GM19328 (cell line): Measurements from ENCODE around the gene FAM124B.

Experiments used
- ATAC-seq: cut with Tn5 transposase; IDR thresholded peaks from one replicate; pipeline ENCODE4 v1.9.1; 2021; ENCODE audit warnings: mild to moderate bottlenecking, moderate library complexity; ENCODE audit not compliant: unreplicated experiment

FAM124B gene

DNA sequence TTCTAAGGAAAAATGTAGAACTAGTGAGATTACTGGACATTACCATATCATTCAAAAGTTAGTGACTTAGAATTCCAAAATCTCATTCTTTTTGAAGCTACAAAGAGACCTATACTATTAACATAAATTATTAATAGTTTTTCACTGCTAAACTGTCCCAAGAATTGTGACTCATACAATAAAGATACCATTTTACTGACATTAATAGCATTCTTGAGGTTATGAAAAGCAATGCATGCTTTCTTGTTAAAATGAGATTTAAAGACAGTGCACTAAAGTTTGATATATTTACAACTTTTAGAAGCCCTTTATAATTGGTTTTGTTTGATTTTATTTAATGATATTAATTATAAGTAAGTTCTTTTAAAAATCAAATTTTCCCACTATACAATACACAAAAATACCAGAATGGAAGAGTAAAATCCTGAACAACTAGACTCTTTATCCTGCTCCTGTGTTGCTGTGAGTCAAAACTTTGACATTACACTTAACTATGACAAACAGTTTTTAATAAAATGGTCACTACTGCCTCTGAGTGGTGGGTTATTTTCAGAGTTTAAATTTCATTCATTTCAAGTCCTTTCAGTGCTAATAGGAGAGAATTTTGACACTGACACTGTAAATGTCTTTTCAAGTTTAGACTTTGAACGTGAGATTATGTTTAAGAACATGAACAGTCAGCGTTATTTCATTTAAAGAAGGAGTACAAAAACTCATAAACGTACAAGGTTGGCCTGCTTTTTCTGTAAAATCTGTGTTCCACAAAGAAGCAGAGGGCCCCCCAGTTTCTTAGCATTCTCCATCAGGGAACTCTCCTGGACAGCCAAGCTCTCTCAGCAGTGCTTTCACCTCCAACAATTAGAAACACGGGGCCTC lies 54.5 kb downstream of the FAM124B start:
- ATAC-seq = no peak

DNA sequence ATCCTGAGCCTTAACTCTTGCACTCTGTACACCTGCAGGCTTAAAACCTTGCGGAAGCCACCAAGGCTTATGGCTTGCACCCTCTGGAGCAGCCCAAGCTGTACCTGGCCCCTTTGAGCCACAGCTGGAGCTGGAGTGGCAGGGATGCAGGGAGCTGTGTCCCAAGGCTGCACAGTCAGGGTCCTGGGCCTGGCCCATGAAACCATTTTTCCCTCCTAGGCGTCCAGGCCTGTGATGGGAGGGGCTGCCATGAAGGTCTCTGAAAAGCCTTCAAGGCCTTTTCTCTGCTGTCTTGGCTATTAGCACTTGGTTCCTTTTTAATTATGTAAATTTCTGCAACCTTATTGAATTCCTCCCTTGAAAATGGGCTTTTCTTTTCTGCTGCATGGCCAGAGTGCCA lies 56.4 kb downstream of the FAM124B start:
- no peak for ATAC-seq

DNA sequence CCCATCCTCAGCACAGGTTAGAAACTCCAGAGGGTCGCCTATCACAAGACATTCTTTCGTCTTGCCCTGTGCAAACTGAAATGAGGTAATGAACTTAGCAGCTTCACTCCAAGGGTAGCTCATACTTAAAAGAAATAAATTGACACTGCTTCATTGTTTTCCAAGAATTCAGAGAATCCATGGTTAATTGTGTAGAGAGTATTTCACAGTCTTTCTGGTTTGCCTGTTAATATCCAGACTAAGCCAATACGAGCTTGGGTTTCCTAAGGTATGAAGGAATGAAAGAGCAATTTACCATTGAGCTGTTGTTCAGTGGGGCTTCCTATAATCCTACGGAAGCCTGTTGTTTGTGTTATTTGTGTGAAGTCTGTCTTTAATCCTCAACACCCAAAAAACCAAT lies 58.7 kb downstream of the FAM124B start:
- ATAC-seq = no peak

DNA sequence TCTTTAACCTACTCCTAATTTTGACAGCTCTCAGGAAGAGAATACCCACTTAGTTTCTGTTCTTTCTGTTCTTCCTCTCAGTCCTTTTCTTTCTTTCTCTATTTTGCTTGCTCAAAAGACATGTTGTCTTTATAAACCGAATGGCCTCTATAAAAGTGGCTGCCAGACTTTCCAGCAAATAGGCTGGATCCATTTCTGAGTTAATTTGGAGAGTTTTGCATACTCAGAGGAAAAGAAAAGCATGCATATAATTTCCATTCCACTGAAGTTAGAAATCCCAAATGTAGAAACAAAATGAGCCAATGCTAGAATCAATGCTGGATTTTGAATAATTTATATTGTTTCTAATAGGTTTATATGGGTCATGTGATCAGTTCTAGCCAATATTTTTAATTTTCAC lies 65.9 kb downstream of the FAM124B start:
- ATAC-seq = no peak

DNA sequence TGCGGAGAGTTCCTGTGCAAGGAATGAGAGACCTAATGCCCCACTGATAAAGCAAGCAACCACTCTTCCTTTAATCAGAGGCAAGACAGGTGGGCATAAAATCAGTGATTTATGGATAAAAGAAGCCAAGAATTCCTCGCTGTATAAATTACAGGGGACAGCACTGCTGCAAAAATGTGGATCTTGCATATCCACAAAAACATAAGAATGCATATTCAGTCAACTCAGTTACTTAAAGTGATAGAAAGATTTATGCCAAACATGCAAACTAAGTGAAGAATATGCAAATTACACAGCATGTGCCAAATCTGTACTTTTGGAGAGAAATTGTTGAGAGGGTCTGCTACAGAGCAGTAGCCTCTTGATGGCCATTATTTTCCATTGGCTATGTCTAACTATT lies 67.2 kb downstream of the FAM124B start:
- ATAC-seq = no peak

DNA sequence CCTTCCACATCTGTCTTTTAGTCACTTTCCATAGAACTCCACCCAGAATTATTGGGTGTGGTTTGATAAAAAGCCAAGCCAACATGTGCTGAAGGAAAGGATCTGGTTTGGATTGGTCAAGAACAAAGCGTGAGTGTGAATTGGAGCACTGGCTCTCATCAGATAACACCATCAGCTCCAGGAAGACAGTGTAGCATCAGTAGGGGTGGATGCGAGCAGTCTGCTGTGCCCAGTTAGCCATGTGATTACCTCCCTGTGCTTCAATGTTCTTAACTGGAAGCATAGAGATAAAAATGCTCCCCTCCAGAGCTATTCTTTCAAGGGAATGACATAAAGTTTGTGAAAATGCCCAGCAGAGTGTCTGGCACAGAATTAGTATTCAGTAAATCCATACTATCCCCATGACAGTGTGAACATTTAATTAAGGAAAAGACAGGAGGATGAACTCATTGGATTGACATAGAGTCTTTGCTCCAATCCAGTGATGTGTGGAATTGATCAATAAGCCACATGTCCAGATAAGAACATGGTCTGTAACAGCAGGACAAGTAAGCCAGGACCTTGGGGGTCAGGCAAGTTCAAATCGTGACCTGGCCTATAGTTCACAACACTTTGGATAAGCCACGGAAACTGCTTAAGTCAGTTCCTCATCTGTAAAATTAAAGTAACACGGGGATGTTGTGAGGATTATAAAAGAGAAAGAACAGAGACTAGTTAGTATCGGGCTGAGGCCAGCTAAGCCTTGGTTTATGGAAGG lies 68.0 kb downstream of the FAM124B start:
- ATAC-seq = no peak

DNA sequence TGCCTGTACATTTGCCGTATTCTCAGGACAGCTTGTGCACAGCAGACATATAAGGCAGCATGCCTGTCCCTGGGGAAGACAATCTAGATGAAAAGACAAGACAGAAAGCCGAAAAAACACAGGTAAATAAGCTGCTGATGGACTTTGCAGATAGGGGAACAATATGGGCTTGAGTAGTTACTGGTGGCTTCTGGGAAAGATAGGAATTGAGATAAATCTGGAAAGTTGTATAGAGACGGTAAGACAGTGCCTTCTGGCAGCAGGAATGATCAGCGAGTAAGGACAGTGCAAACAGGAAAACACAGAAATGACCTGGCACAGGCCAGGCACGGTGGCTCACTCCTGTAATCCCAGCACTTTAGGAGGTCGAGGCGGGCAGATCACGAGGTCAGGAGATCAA lies 70.2 kb downstream of the FAM124B start:
- no peak for ATAC-seq

DNA sequence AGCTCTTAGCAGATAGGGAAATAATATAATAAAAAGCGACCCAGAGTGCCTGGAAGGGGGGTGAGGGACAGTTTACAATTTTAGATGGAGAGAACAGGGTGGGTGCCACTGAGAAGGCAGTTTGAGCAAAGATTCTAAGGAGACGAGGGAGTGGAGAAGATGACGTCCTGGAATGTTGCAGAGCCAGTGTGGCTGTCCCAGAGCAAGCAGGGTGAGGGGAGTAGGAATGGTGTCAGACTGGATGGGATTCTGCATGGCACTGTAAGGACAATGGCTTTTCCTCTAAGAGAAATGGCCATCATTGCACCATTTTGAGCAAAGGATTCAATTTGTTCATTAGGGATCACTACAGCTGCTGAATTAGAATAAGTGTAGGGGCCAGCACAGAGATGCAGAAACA lies 73.1 kb downstream of the FAM124B start:
- ATAC-seq = no peak
